Retinal pigment epithelial cell (primary cell): ENCODE measurements around the gene KRT1.

ENCODE experiments used
- DNase-seq: peaks from one replicate; pipeline ENCODE4 v3.0.0-alpha.2; 2010; ENCODE audit warnings: low read depth
- H3K4me3 ChIP-seq: 2 replicates; pipeline ENCODE4 v1.5.1; 2011; ENCODE audit warnings: mild to moderate bottlenecking, low read length, control low read depth, moderate library complexity
- TF ChIP-seq, protein P1 (sequence below): conservative IDR thresholded peaks from 2 replicates; pipeline ENCODE4 v1.5.1; 2011; ENCODE audit warnings: low read depth, low read length, control low read depth, inconsistent platforms

KRT1 gene

DNA sequence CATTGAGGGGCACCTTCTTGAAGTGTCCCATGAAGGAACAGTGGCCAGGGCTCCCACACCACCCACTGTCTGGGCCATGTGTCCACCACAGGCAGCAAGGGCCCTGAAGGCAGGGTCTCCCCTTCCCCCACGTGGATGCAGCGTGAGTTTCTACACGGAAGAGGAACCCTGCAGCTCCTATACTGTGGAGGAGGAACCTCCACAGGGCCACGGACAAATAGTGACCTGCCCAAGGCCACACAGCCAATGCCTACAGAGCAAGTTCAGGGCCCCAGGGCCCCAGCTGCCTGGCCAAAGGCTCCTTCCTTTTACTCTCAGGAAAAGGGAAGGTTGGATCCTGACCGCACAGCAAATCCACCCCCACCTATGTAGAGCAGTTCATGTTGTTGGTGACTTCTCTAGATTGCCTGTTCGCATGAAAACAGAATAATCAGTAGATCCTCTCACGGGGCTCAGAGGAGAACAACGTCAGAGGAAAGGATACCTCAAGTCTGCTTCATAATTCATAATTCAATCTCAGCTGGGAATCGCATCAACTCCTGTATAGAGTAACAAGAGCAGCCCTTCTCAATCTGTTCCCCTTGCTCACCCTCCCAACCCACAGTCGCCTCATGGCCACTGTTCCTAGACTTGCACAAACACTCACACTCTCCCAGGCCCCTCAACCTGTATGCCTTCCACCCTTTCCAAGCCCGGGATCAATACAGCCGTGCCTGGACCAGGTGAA, 50.8 kb downstream of the KRT1 start:
- no peak for DNase-seq
- no peak overlapping the region for H3K4me3 ChIP-seq
- TF ChIP-seq, protein P1, sequence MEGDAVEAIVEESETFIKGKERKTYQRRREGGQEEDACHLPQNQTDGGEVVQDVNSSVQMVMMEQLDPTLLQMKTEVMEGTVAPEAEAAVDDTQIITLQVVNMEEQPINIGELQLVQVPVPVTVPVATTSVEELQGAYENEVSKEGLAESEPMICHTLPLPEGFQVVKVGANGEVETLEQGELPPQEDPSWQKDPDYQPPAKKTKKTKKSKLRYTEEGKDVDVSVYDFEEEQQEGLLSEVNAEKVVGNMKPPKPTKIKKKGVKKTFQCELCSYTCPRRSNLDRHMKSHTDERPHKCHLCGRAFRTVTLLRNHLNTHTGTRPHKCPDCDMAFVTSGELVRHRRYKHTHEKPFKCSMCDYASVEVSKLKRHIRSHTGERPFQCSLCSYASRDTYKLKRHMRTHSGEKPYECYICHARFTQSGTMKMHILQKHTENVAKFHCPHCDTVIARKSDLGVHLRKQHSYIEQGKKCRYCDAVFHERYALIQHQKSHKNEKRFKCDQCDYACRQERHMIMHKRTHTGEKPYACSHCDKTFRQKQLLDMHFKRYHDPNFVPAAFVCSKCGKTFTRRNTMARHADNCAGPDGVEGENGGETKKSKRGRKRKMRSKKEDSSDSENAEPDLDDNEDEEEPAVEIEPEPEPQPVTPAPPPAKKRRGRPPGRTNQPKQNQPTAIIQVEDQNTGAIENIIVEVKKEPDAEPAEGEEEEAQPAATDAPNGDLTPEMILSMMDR, result no peak

GRCh38 chr12:52628841-52629240, 51.4 kb downstream of the KRT1 start:
- no peak for DNase-seq
- TF ChIP-seq, protein P1, result no peak
- no peak overlapping the region for H3K4me3 ChIP-seq

DNA sequence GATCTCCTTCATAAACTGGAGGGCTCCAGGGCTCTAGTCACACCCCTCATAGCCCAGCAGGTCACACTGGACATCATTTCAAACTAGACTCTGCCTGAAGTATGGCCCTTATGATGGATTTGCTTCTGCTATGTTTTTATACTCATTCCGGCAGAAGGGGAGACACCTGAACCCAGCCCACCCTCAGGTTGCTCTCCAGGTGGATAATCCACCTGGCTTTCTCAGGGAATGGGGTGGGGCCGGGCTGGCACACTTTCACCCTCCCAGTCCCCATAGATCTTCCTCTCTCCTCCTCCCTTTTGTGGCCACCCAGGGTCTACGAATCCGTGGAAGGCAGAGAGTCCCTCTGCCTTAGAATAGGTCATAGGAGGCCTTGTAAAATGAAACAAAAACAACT, 52.1 kb downstream of the KRT1 start:
- no peak overlapping the region for H3K4me3 ChIP-seq
- no peak for DNase-seq
- TF ChIP-seq, protein P1, result no peak

DNA sequence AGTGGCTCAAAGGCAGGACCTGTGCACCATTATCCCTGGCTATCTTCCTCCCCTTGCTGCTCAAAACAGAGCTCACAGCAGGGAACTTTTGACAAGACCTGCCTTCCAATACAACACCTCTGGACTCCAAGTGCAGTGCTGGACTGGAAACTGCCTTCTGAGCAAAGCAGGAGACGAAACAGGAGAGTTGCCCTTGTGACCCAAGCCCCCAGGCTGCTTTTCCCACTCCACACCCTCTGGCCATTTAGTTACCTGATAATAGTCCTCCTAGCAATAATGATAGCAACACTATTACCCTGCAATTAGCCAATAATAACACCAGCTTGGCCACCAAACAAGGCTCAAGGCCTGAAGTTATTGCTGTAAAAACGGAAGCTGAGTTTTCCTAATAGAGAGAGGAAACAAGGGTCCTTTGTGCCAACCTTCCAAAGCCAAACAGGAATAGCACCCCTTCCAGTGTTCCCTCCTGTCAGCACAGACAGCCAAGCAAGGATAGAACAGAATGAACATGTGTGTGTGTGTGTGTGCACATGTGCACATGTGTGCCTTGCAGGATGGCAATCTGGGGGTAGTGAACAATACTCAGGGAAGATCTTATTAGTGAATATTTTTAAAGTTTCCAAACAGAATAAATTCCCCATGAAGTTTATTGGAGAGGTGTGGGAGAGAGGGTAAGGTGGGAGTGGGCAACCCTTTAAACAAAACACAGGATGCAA, 52.7 kb downstream of the KRT1 start:
- no peak overlapping the region for H3K4me3 ChIP-seq
- TF ChIP-seq, protein P1, result no peak
- no peak for DNase-seq
